GM12875 (cell line): ENCODE measurements around the gene HECW1.

ENCODE experiments used
- H3K4me3 ChIP-seq: one replicate; pipeline ENCODE4 v1.5.1; 2011; ENCODE audit warnings: low read depth, low read length, control low read depth
- TF ChIP-seq, protein P1 (sequence below): IDR thresholded peaks from 2 replicates; pipeline ENCODE4 v1.5.1; 2011; ENCODE audit warnings: low read depth, mild to moderate bottlenecking, control low read depth, inconsistent platforms, low read length, moderate library complexity, borderline replicate concordance; ENCODE audit not compliant: insufficient read depth

HECW1 gene

DNA sequence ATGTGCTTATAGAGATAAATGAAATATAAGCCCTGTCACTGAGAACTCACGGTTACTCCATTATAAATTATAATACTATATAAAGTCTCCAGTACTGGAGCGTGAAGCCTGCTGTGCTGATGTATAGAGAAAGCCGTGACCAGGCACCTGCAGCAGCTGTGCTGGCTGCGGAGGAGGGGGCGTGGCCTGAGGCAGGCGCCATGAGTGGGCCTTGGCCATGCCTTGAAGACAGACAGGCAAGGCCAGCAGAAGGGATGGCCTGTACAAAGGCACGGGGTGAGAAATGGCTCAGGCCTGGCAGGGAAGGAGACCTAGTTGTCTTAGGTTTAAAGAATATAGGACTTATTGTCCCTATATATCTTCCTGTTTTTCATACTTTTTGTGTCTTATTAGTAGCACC lies 251.9 kb downstream of the HECW1 start:
- TF ChIP-seq, protein P1, sequence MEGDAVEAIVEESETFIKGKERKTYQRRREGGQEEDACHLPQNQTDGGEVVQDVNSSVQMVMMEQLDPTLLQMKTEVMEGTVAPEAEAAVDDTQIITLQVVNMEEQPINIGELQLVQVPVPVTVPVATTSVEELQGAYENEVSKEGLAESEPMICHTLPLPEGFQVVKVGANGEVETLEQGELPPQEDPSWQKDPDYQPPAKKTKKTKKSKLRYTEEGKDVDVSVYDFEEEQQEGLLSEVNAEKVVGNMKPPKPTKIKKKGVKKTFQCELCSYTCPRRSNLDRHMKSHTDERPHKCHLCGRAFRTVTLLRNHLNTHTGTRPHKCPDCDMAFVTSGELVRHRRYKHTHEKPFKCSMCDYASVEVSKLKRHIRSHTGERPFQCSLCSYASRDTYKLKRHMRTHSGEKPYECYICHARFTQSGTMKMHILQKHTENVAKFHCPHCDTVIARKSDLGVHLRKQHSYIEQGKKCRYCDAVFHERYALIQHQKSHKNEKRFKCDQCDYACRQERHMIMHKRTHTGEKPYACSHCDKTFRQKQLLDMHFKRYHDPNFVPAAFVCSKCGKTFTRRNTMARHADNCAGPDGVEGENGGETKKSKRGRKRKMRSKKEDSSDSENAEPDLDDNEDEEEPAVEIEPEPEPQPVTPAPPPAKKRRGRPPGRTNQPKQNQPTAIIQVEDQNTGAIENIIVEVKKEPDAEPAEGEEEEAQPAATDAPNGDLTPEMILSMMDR, result no peak
- no peak overlapping the region for H3K4me3 ChIP-seq

DNA sequence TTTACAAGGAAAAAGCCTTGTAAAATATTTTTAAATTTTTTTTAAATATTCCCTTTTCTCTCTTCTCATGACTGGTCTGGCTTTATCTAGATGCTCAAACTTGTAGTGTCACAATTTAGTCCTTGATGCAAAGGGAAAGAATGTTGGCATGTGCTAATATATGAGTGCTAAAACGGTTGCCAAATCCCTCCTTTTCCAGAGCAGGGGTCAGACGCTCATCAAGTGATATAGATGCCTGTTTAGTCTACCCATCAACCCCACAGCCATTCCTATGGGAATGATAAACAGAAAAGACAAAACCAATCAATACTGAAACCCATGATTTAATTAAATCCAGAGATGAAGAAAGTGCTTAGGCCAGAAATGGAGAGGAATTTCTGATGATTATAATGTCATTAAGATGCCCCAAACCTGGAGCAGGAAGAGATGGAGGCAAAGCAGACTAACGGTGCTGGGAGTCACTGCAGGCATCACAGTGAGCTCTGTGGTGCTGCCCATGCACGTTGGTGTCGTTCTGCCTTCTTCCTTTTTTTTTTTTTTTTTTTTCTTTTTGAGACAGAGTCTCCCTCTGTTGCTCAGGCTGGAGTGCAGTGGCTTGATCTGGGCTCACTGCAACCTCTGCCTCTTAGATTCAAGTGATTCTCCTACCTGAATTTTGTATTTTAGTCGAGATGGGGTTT lies 260.4 kb downstream of the HECW1 start:
- no peak overlapping the region for H3K4me3 ChIP-seq
- TF ChIP-seq, protein P1, result no peak

- no peak overlapping the region for H3K4me3 ChIP-seq
- TF ChIP-seq, protein P1, result no peak
Measured at GRCh38 chr7:43377196-43377960, 264.9 kb downstream of the HECW1 start.

DNA sequence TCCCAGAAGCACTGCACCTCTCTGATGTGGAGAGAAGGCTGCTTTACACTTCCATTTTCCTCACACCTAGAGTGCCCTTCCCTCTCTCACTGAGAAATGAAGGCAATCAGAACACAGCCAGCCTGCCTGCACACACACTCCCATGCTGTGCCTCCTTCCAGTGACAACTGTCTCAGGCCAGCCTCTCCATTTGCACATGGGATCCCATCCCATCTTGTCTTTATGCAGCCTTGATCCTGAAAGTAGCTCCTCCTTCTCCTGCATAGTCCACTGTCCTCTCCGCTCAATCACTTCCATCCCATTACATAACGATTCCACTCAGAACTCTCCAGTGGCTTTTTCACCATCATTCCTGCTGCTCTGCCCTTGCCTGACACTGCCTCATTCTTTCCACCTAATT lies 266.8 kb downstream of the HECW1 start:
- H3K4me3 ChIP-seq, result no peak overlapping the region
- TF ChIP-seq, protein P1, result no peak

DNA sequence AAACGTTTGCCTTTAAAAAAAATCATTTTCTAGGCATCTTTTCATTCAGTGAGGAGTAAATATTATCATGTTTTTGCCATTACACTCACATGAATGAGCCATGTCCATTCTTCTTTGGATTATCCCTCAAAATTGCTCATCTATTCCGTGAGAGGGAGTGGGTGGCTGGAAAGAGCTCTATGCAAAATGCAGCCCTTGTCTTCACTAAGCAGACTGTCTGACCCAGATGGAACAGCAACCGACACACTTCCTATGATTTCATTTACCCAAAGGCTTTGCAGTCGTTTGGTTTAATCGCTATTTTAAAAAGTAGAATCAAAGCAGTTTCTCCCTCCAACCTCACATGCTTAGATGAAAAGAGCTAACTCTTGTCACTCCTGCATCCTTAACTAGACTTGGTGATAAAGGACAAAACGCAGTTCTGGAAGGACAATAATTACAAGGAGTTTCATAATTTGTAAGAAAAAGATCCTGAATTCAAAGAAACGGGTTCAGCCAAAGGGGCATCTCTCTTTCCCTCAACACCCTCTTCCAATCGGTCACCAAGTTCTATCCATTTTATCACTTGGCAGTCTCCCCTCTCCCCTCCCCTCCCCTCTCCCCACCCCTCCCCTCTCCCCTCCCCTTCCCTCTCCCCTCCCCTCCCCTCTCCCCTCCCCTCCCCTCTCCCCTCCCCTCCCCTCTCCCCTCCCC lies 272.3 kb downstream of the HECW1 start:
- TF ChIP-seq, protein P1, result no peak
- H3K4me3 ChIP-seq, result no peak overlapping the region

DNA sequence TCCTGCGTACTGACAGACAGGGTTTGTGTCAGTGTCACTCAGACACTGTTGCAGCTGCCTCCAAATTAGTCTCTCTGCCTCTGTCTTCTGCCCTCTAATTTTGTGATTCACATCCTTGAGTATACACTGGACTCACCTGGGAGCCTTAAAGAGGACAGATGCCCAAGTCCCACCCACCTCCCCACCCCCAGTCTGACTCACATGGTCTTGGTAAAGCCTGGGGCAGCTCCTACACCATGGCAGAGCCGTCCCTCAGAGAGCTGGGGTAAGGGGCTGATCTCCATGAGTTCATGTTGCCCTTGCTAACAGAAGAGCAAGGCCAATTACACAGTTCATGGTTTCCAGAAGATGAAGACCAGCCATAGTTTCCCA lies 272.8 kb downstream of the HECW1 start:
- no peak overlapping the region for H3K4me3 ChIP-seq
- TF ChIP-seq, protein P1, result no peak
